Stomach smooth muscle (tissue), 2 donors: Measurements from ENCODE around the gene ADSS1.

Experiments
- H3K27ac ChIP-seq: one replicate; pipeline ENCODE4 v1.7.0; 2013; ENCODE audit warnings: mild to moderate bottlenecking, low read length, inconsistent platforms
- H3K27me3 ChIP-seq, 2 donors: one replicate each; pipeline ENCODE4 v1.7.0; 2013; ENCODE audit warnings: low read length in 2 of 2; ENCODE audit not compliant: insufficient read depth in 2 of 2, control insufficient read depth in 1 of 2
- H3K36me3 ChIP-seq, 2 donors: one replicate each; pipeline ENCODE4 v1.7.0; 2013; ENCODE audit warnings: low read length in 2 of 2; ENCODE audit not compliant: control insufficient read depth in 2 of 2, insufficient read depth in 2 of 2
- H3K4me1 ChIP-seq: one replicate; pipeline ENCODE4 v1.7.0; 2013; ENCODE audit warnings: low read length; ENCODE audit not compliant: control insufficient read depth, insufficient read depth
- H3K4me3 ChIP-seq, 2 donors: one replicate each; pipeline ENCODE4 v1.7.0; 2013; ENCODE audit warnings: low read length in 2 of 2
- H3K9ac ChIP-seq, 2 donors: one replicate each; pipeline ENCODE4 v1.7.0; 2013; ENCODE audit warnings: low read length in 2 of 2, mild to moderate bottlenecking in 1 of 2
- H3K9me3 ChIP-seq, 2 donors: one replicate each; pipeline ENCODE4 v1.7.0; 2013; ENCODE audit warnings: low read length in 2 of 2; ENCODE audit not compliant: control insufficient read depth in 2 of 2
- donor health status: healthy.
- donor health status: Pancreatic carcinoma.

The ADSS1 gene

GRCh38 chr14:104730487-104730886 lies 6.5 kb downstream of the ADSS1 start:
- peaks cover 19% of the 10 kb centered on the region for H3K4me1 ChIP-seq
- no peak overlapping the region for H3K27ac ChIP-seq
- H3K27me3 ChIP-seq, result no peaks in the 10 kb centered on the region
- H3K36me3 ChIP-seq, result no peaks in the 10 kb centered on the region
- no peaks in the 10 kb centered on the region for H3K9me3 ChIP-seq
- no peak overlapping the region for H3K4me3 ChIP-seq
- no peak overlapping the region for H3K9ac ChIP-seq

- H3K4me1 ChIP-seq, result peaks cover 29% of the 10 kb centered on the region
- no peak overlapping the region for H3K27ac ChIP-seq
- H3K9ac ChIP-seq, result no peak overlapping the region
- H3K36me3 ChIP-seq, result no peaks in the 10 kb centered on the region
- no peaks in the 10 kb centered on the region for H3K27me3 ChIP-seq
- no peaks in the 10 kb centered on the region for H3K9me3 ChIP-seq
- no peak overlapping the region for H3K4me3 ChIP-seq
Observed at GRCh38 chr14:104731320-104732294, 7.6 kb downstream of the ADSS1 start.

- Histone ChIP-seq H3K27me3 (no peaks in the 10 kb centered on the region), H3K9me3 (no peaks in the 10 kb centered on the region), H3K9ac (no peak overlapping the region), H3K27ac (no peak overlapping the region), H3K4me1 (peaks cover 30% of the 10 kb centered on the region), H3K36me3 (no peaks in the 10 kb centered on the region), H3K4me3 (no peak overlapping the region)
Observed at GRCh38 chr14:104732355-104732804, 8.4 kb downstream of the ADSS1 start.

GRCh38 chr14:104732931-104733681 lies 9.1 kb downstream of the ADSS1 start:
- H3K36me3 ChIP-seq, result no peaks in the 10 kb centered on the region
- H3K9me3 ChIP-seq, result no peaks in the 10 kb centered on the region
- H3K4me3 ChIP-seq, result no peak overlapping the region
- no peak overlapping the region for H3K27ac ChIP-seq
- H3K4me1 ChIP-seq, result peaks cover 30% of the 10 kb centered on the region
- no peaks in the 10 kb centered on the region for H3K27me3 ChIP-seq
- H3K9ac ChIP-seq, result no peak overlapping the region

GRCh38 chr14:104734051-104734587 lies 10.1 kb downstream of the ADSS1 start:
- Histone ChIP-seq H3K4me3 (no peak overlapping the region), H3K9me3 (no peaks in the 10 kb centered on the region), H3K36me3 (no peaks in the 10 kb centered on the region), H3K4me1 (peaks cover 30% of the 10 kb centered on the region), H3K27me3 (no peaks in the 10 kb centered on the region), H3K27ac (no peak overlapping the region), H3K9ac (no peak overlapping the region)

- Histone ChIP-seq H3K4me3 (no peak overlapping the region), H3K27ac (no peak overlapping the region), H3K27me3 (no peaks in the 10 kb centered on the region), H3K9me3 (no peaks in the 10 kb centered on the region), H3K4me1 (peaks cover 30% of the 10 kb centered on the region), H3K36me3 (no peaks in the 10 kb centered on the region), H3K9ac (no peak overlapping the region)
Observed at GRCh38 chr14:104734601-104734990, 10.6 kb downstream of the ADSS1 start.

GRCh38 chr14:104734991-104735779 lies 11.2 kb downstream of the ADSS1 start:
- H3K27ac ChIP-seq, result no peak overlapping the region
- H3K4me1 ChIP-seq, result peaks cover 30% of the 10 kb centered on the region
- H3K27me3 ChIP-seq, result no peaks in the 10 kb centered on the region
- H3K9ac ChIP-seq, result no peak overlapping the region
- H3K9me3 ChIP-seq, result no peaks in the 10 kb centered on the region
- no peak overlapping the region for H3K4me3 ChIP-seq
- peaks cover 0 to 3% of the 10 kb centered on the region in 2 donors for H3K36me3 ChIP-seq

GRCh38 chr14:104735830-104736642 lies 12.0 kb downstream of the ADSS1 start:
- Histone ChIP-seq H3K36me3 (peaks cover 0 to 3% of the 10 kb centered on the region in 2 donors), H3K4me1 (peaks cover 30% of the 10 kb centered on the region), H3K4me3 (peak overlapping the region in 1 of 2 donors; percentile 15), H3K9me3 (no peaks in the 10 kb centered on the region), H3K27me3 (no peaks in the 10 kb centered on the region), H3K27ac (peak overlapping the region; percentile 53), H3K9ac (no peak overlapping the region)

GRCh38 chr14:104738375-104739019 lies 14.5 kb downstream of the ADSS1 start:
- H3K36me3 ChIP-seq, result peaks cover 0 to 6% of the 10 kb centered on the region in 2 donors
- H3K27ac ChIP-seq, result no peak overlapping the region
- H3K27me3 ChIP-seq, result no peaks in the 10 kb centered on the region
- H3K4me1 ChIP-seq, result peaks cover 21% of the 10 kb centered on the region
- no peak overlapping the region for H3K4me3 ChIP-seq
- no peak overlapping the region for H3K9ac ChIP-seq
- H3K9me3 ChIP-seq, result no peaks in the 10 kb centered on the region
